ENCODE data around the gene ADAMTS10.
"Not testable (repeated sequence)": the region's sequence is repeated elsewhere in the genome, so short reads cannot be mapped to it uniquely, and the experiment has no call there.

The ADAMTS10 gene

DNA sequence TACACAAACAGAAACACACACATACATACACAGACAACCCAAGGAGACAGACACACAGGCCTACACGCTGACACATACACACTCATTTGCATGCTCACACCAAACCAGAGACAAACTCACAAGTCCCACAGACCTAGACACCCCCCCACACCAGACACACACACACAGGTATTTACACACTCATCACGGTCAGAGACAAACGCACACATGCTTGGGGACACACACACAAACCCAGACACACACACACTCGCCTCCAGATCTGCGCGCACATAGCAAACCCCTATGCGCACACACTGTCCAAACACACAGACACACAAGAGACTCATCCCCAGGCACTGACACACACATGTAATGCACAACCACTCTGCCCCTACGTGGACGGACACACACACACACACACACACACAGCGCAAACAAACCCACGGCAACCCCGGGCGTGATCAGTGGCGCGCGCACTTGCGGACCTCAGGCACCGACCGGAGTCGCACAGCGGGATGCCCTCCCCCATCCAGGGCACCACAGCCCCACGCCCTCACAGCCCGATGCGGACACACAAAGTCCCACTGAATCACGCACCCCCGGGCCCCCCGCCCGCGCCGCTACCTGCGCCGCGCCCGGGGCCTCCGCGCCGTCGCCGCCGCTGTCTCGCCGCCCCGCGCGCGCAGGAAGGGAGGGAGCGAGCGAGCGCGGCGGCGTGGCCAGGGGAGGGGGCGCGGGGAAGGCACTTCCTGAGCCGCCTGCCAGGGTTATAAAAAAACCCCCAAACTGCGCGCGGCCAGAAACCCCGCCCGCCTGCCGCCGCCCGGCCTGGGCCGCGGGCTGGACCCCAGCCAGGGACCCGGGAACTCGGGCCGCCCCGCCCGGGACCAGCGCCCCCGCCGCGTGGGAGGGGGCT lies at the start of gene ADAMTS10:
Gene ADAMTS10 (minus strand): TSS at position 675 of the 895 bp plus-strand sequence. CDS start 5,005 bp downstream, outside the sequence.
- peak in 1 of 4 experiments; percentile 15 for DNase-seq (ENCODE audit: low read depth in 4 of 4, low spot score in 1 of 4)

DNA sequence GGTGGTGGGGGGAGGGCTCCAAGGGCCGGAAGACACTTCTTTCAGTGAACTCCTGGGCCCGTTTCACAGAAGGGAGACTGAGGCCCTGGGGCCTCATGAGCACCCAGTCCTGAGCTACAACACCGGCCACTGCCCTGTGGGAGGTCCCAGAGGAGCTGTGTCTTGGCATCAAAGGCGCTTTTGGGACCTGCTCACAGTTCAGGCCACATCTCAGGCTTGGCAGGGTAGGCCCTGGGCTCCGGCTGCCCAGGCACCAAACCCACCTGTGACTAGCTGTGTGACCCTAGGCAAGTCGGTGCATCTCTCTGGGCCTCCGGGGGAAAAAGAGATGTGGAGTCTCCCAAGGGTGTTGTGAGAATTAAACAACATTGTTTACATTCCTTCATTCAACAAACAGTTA lies 49.4 kb upstream of the ADAMTS10 start:
- DNase-seq (ENCODE audit: low read depth in 4 of 4, low spot score in 1 of 4): no peak

DNA sequence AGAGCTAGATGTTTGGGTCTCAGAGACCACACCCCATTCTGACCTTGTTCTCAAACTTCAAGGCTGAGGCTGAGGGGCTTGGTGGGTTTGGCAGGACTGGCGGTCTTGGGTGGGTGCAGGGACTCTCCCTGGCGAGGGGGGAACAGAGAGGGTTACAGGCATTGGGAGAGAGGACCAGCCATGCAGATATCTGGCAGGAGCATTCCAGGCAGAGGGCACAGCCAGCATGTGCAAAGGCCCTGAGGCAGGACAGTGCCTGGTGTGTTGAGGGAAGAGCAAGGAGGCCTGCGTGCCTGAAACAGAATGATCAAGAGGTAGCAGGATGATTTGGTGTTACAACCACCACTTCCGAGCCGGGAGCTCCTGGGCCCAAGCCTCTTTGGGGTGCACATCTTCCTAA lies 47.4 kb upstream of the ADAMTS10 start:
- DNase-seq (ENCODE audit: low read depth in 4 of 4, low spot score in 1 of 4): no peak

- peak in 2 of 4 experiments; percentile 13 to 21 for DNase-seq (ENCODE audit: low read depth in 4 of 4, low spot score in 1 of 4)
Observed at GRCh38 chr19:8655340-8655709, 44.8 kb upstream of the ADAMTS10 start.

GRCh38 chr19:8654591-8655339 lies 44.2 kb upstream of the ADAMTS10 start:
- DNase-seq (ENCODE audit: low read depth in 4 of 4, low spot score in 1 of 4): peak; percentile 36 to 57 (median 46)

GRCh38 chr19:8648240-8648639 lies 37.7 kb upstream of the ADAMTS10 start:
- no peak for DNase-seq (ENCODE audit: low read depth in 4 of 4, low spot score in 1 of 4)

DNA sequence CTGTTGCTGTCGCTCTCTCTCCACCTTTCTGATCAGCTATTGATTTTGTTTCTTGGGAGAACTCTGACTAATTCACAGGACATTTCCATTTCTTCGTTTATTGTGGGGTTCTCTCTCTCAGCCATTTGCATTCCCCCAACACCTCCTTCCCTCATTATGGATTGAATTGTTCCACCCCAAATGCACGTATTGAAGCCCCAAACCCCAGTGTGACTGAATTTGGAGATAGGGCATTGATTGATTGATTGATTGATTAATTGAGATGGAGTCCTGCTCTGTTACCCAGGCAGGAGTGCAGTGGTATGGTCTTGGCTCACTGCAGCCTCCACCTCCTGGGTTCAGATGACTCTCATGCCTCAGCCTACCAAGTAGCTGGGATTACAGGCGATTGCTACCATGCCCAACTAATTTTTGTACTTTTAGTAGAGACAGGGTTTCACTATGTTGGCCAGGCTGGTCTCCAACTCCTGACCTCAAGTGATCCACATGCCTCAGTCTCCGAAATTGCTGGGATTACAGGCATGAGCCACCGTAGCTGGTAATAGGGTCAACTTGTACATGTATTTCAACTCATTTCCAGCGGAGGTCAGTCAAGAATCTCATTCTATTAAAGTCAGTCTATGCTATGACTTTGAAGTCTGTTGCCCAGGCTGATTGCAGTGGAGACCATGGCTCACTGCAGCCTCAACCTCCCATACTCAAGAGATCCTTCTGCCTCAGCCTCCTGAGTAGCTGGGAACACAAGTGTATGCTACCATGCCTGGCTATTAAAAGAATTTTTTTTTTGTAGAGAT lies 33.5 kb upstream of the ADAMTS10 start:
- no peak for DNase-seq (ENCODE audit: low read depth in 4 of 4, low spot score in 1 of 4)

DNA sequence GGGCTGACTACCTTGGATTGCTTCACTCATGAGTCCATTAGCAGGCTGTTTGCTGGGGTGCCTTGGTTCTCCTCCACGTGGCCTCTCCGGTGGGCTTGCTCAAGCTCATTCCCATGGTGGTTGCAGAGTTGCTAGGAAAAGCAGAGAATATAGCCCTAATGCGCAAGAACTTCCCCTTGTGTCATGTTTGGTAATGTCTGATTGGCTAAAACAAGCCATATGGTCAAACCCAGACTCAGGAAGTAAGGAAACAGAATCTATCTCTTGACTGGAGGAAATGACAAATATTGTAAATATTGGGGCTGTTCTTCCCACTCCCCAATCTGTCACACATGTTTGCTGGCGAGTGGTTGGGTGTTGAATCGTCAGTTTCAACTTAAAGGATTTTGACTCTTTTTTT lies 32.0 kb upstream of the ADAMTS10 start:
- DNase-seq (ENCODE audit: low read depth in 4 of 4, low spot score in 1 of 4): no peak

GRCh38 chr19:8641908-8642547 lies 31.5 kb upstream of the ADAMTS10 start:
- DNase-seq (ENCODE audit: low read depth in 4 of 4, low spot score in 1 of 4): no peak

- no peak for DNase-seq (ENCODE audit: low read depth in 4 of 4, low spot score in 1 of 4)
Observed at GRCh38 chr19:8641221-8641907, 30.8 kb upstream of the ADAMTS10 start.

DNA sequence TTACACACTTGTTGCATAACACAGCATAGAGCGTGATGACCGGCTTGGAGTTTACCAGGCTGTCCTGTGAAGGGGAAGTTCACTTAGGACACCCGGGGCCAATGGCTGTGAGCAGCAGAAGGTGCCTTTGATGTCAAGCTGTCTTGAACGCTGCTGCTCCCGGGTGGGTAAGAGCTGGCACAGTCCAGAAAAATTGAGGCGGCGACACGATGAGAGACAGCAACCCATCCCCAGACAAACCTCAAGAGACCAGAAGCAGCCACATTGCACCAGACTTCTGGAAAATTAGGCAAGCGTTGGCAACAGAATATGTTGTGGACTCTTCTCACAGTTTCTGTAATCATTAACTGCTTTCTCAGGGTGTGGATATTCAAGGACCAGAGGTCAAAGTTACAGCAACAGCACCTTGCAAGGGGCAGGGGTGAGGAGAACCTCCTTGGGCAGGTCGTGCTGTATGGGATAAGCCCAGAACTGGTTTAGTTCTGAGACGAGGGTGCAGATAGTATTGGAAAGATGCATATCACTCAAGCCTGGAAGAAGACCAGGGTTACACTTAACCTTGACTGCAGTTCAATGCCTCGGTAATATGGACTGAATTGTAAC lies 30.0 kb upstream of the ADAMTS10 start:
- DNase-seq (ENCODE audit: low read depth in 4 of 4, low spot score in 1 of 4): no peak

DNA sequence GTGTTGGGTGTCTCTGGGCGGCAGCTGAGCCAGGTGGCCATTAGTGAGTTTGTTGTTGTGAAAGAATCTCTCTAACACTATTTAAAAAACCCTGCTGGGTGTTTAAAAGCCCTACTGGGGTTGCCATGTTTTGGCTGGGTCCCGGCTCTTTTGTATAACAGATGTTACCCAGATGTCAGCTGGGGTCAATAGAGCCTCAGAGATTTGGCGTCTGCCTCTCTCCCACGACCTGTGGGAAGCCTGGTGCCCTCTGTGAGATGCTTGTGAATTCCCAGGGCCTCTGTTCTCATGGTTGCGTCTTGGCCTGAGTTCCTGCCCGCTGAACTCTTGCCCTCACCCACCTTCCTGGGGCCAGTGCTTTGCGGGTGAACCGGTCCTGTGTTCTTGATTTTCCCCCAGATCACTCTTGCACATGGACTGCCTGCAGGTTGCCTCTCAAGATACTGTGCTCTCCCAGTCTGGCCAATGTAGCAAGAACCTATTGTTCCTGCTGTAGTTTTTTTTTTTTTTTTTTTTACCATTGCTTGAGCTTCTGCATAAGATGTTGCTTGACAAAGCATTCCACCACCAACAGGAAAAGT lies 29.4 kb upstream of the ADAMTS10 start:
- DNase-seq (ENCODE audit: low read depth in 4 of 4, low spot score in 1 of 4): no peak

DNA sequence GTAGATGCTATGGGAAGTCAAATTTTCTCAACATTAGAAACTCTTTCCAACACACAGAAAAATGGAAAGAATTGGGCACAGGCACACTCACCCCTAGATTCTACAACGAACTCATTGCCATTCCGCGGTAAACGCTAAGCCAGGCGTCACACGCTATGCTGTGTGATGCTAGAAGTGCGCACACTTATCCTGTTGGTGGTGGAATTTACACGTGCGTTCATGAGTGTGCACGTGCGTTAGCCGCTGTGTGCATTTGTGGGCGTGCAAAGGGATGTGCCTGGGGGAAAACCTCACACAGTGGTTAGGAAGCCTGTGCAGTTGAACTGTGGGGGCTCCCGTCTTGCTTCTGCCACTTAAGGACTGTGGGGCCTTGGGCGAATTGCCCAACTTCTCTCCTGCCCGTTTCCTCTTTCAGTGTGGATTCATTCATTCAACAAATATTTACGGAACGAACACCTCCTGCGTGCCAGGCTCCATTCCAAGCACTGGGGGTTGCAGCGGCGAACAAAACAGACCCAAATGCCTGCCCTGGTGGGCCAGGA lies 27.6 kb upstream of the ADAMTS10 start:
- no peak for DNase-seq (ENCODE audit: low read depth in 4 of 4, low spot score in 1 of 4)

DNA sequence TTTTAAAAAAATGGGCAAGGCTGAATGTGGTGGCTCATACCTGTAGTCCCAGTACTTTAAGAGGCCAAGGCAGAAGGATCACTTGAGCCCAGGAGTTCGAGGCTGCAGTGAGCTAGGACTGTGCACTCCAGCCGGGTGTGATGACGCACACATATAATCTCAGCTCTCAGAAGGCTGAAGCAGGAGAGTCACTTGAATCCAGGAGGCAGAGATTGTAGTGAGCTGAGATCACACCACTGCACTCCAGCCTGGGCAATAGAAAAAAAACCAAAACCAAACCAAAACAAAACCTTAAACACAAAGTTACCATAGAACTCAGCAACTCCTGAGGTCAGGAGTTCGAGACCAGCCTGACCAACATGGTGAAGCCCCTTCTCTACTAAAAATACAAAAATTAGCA lies 26.6 kb upstream of the ADAMTS10 start:
- not testable (repeated sequence) for DNase-seq (ENCODE audit: low read depth in 4 of 4, low spot score in 1 of 4)

DNA sequence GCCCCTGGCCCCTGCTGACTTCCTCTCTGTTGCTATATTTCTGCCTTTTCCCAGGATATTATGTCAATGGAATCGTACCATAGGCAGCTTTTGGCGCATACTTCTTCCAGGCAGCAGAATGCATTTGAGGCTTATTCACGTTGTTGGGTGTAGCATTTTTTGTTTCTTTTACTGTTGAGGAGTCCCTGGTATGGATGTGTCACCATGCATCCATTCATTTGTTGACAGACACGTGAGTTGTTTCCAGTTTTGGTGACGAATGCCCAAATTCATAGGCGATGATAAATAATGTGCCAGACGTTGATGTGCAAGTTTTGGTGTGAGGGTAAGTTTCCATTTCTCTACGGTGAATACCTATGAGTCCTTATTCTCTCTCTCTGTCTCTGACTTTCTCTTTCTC lies 24.9 kb upstream of the ADAMTS10 start:
- no peak for DNase-seq (ENCODE audit: low read depth in 4 of 4, low spot score in 1 of 4)

GRCh38 chr19:8631425-8631819 lies 20.9 kb upstream of the ADAMTS10 start:
- no peak for DNase-seq (ENCODE audit: low read depth in 4 of 4, low spot score in 1 of 4)

DNA sequence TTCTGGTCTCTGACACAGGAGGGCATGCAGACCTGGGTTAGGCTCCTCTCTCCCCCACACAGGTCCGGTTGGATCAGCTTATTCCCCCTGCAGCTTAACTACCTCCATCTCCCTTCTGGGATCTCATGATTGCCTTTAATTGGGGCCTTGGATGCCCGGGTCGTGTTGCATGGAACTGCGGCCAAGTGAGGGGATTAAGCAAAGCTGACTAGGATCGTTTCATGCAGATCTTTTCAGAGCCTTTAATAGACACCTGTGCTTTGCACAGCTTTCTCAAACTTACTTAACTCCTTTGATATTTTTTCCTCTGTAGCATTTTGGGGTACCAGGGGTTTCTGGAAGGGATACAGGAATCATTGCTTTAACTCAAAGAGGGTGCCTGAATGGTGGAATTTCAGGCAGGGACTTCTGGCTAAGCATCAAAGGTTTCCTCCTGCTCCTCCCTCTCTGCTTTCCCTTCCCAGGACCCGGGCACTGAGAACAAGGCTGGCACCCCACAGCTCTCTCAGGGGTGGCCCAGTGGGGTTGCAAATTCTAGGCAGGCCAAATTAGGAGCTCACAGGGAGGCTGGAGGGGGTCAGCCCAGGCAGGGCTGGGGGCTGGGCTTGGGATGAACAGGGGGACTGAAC lies 20.4 kb upstream of the ADAMTS10 start:
- DNase-seq (ENCODE audit: low read depth in 4 of 4, low spot score in 1 of 4): no peak

DNA sequence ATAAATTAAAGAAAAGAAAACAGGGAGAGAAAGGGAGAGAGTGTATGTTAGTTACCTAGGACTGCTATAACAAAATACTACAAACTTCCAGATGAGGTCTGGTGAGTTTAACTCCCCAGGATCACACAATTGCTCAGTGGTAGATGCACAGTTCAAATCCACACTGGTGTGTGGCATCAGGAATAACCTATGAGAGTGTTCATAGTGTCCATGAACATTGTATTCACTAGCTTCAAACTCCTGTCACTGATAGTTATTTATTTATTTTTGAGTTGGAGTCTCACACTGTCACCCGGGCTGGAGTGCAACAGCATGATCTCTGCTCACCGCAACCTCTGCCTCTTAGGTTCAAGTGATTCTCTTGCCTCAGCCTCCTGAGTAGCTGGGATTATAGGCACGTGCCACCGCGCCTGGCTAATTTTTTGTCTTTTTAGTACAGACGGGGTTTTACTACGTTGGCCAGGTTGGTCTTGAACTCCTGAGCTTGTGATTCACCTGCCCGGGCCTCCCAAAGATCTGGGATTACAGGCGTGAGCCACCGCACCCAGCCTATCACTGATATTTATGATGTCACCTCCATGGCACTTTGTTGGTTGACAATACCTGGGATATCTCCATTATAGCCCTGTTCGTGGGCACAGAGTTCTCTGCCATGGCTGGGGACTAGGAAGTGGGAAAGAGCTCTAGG lies 19.6 kb upstream of the ADAMTS10 start, which contains the start of gene NFILZ:
Gene NFILZ (plus strand): TSS at position 638 of the 688 bp plus-strand sequence. CDS start 46,133 bp downstream, outside the sequence.
- DNase-seq (ENCODE audit: low read depth in 4 of 4, low spot score in 1 of 4): no peak
